Ovary (tissue), 9 donors: Measurements from ENCODE around the gene ENAH. TPM values are rescaled to one million over a fixed set of nuclear protein-coding genes. Genes with fewer than 3 reads are reported as not detected.

ENCODE experiments used
- DNase-seq, 5 donors: peaks; one replicate each; pipeline ENCODE4 v3.0.0-alpha.2; 2019 to 2020
- H3K27ac ChIP-seq, 2 donors: fragments of 200-600 bp; one replicate each; pipeline versions ENCODE4 v1.5.1 to v1.8.0; 2019 to 2022
- H3K27me3 ChIP-seq: fragments of 200-600 bp; one replicate; pipeline ENCODE4 v1.8.0; 2022
- H3K36me3 ChIP-seq: fragments of 200-600 bp; sonication (generic); one replicate; pipeline ENCODE4 v1.5.1; 2019
- H3K4me1 ChIP-seq: one replicate; pipeline ENCODE4 v1.8.1; 2013; ENCODE audit warnings: mild to moderate bottlenecking, moderate library complexity; ENCODE audit not compliant: insufficient read depth
- H3K4me3 ChIP-seq: fragments of 200-600 bp; sonication (generic); one replicate; pipeline ENCODE4 v1.5.1; 2017
- H3K9me3 ChIP-seq, 2 donors: fragments of 200-600 bp in 1 of 2; sonication (generic) in 1 of 2; one replicate each; pipeline versions ENCODE4 v1.5.1 to v1.8.1; 2013 to 2019; ENCODE audit warnings: mild to moderate bottlenecking in 1 of 2, moderate library complexity in 1 of 2
- EP300 ChIP-seq: sonication (generic); formaldehyde crosslinking; IDR thresholded peaks from one replicate; pipeline ENCODE4 v1.6.1; 2017; ENCODE audit warnings: antibody characterized with exemption
- POLR2A ChIP-seq: fragments of 450-650 bp; IDR thresholded peaks from one replicate; pipeline ENCODE4 v1.6.1; 2017; ENCODE audit warnings: antibody characterized with exemption, mild to moderate bottlenecking, moderate library complexity
- WGBS, 3 donors: extraction: QIAGEN DNeasy Blood & Tissue Kit in 1 of 3; methylation state at CpG; one replicate each; pipeline versions ENCODE4 v1.1.5 to v1.1.7; 2013 to 2017; 5-methylcytosine and 5-hydroxymethylcytosine counted together
- intact Hi-C, 4 donors: fragments of 100-400 bp; cut with DNase I; formaldehyde crosslinking; loops; one replicate each; pipeline versions ENCODE4 v1.11.0 to v1.15.1; 2022 to 2023
- polyA plus RNA-seq, 2 donors: library from polyadenylated mRNA; stranded (reverse); fragments of 200-250 nt in 1 of 2; fragments of 350-450 nt in 1 of 2; fragmentation: Illumina TruSeq in 1 of 2; extraction: RNeasy Lipid Tissue Mini Kit (QIAGEN cat#74804) in 1 of 2; gene quantifications; one replicate each; pipeline ENCODE4 v1.2.3, GENCODE V29; 2013 to 2014
- total RNA-seq, 7 donors: library from RNA; depleted of rRNA in 2 of 7; stranded (reverse); fragments of >200 nt in 2 of 7; fragmentation: NEBNext Ultra II Directional in 3 of 7; extraction: Animal tissue kit (Norgen Biotek cat#: 25700) in 3 of 7; gene quantifications; one replicate each; pipeline versions ENCODE4 v1.1.0 to v1.2.4, GENCODE V29; 2016 to 2023
- TF ChIP-seq, protein P1 (sequence below), 3 donors: fragments of 450-650 bp in 2 of 3; fragments of 200-600 bp in 1 of 3; IDR thresholded peaks; one replicate each; pipeline versions ENCODE4 v1.5.1 to v1.8.0; 2016 to 2022; ENCODE audit warnings: antibody characterized with exemption in 3 of 3, mild to moderate bottlenecking in 1 of 3
- donor health status: DM: no; HTN: no; CAD: no; lungs with moderate emphysema.
- donor health status: DM: no; HTN: no; CAD: no.
- donor health status: Bipolar disorder and iron deficiency.
- donor health status: DM: yes; HTN: yes; CAD: no.
- donor health status: DM: no; HTN: no; CAD: no.
- donor health status: DM: yes; HTN: yes; CAD: no.

ENAH gene
- total and polyA plus RNA-seq, 9 donors, result 33.4 to 137 (median 88.6) TPM

DNA sequence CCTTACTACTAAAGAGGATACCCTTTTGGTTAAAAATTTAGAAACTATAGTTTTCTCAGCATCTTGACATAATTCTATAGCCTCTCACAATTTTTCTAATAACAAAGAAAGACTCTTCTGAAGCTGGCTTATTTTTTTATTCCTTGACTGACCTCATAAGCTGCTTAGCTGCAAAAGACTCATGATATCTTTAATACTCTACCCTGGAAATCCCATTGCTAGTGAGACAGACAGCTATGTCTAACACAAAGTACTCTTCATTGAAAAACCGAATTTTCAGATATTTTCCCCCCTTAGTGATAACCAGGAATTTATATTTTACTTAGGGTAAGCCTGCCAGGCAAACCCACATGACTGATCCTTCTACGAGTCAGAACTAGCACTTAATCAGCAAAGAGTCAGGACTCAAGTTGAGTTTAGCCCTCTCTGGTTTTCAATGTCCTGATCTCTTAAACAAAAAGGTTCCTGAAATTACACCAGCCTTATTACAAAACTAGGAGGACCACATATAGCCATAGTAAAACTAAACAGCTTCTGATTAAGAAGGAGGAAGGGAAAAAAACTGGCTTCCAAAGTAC is 56.9 kb downstream of the ENAH start:
- Histone ChIP-seq H3K4me3 (no peak overlapping the region), H3K27me3 (no peaks in the 10 kb centered on the region), H3K9me3 (no peaks in the 10 kb centered on the region), H3K27ac (no peak overlapping the region), H3K4me1 (peaks cover 3% of the 10 kb centered on the region), H3K36me3 (no peaks in the 10 kb centered on the region)
- intact Hi-C loops, result no loop called here
- WGBS, 3 donors, result 23 to 40% (median 28%) methylated on average over 2 of the region's 2 CpGs
- TF ChIP-seq EP300 (no peak), POLR2A (no peak)
- TF ChIP-seq, protein P1, sequence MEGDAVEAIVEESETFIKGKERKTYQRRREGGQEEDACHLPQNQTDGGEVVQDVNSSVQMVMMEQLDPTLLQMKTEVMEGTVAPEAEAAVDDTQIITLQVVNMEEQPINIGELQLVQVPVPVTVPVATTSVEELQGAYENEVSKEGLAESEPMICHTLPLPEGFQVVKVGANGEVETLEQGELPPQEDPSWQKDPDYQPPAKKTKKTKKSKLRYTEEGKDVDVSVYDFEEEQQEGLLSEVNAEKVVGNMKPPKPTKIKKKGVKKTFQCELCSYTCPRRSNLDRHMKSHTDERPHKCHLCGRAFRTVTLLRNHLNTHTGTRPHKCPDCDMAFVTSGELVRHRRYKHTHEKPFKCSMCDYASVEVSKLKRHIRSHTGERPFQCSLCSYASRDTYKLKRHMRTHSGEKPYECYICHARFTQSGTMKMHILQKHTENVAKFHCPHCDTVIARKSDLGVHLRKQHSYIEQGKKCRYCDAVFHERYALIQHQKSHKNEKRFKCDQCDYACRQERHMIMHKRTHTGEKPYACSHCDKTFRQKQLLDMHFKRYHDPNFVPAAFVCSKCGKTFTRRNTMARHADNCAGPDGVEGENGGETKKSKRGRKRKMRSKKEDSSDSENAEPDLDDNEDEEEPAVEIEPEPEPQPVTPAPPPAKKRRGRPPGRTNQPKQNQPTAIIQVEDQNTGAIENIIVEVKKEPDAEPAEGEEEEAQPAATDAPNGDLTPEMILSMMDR (IDR thresholded peaks at IDR 0.05), result no peak
- no peak for DNase-seq

DNA sequence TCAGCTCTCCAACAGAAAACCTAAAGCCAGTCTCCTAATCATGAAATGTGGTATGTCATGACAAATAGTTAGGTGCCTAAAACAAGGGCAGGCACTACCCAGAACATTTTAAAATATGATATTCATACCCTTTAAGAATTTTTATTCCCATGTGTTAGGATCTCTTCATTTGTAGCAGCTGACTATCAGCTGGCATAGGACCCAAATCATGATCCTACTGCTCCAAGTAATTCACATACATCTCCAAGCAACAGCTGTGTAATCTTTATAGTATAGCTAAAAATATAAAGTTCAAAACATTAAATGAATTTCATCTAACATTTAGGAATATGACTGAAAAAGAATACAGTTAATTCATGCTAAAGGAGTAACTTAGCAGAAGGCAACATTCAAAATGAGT is 57.5 kb downstream of the ENAH start:
- peaks cover 3% of the 10 kb centered on the region for H3K4me1 ChIP-seq
- no peaks in the 10 kb centered on the region for H3K27me3 ChIP-seq
- TF ChIP-seq POLR2A (no peak), EP300 (no peak)
- TF ChIP-seq, protein P1 (IDR thresholded peaks at IDR 0.05), result no peak
- no peaks in the 10 kb centered on the region for H3K36me3 ChIP-seq
- DNase-seq, result no peak
- H3K27ac ChIP-seq, result no peak overlapping the region
- H3K4me3 ChIP-seq, result no peak overlapping the region
- intact Hi-C loops, result no loop called here
- no peaks in the 10 kb centered on the region for H3K9me3 ChIP-seq

DNA sequence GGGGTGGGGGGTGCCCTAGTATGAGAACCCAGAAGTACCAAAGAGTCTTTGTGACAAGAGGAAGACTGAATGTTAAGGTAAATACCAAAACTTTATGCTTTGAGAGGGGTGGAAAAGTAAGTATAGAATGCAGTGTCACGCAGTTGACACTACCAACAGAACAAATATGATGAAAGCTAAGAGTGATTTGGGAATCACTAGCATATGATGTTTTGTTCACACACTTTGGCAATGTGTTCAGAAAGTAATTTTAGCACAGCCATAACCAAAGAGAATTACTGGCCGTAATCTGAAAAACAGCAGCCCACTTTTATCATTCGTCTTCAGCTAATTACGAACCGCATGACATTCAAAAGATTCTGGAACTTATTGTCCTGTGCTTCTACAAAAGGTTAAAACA is 59.5 kb downstream of the ENAH start:
- Histone ChIP-seq H3K27ac (no peak overlapping the region), H3K4me1 (peaks cover 3% of the 10 kb centered on the region)
- intact Hi-C loops, result no loop called here

DNA sequence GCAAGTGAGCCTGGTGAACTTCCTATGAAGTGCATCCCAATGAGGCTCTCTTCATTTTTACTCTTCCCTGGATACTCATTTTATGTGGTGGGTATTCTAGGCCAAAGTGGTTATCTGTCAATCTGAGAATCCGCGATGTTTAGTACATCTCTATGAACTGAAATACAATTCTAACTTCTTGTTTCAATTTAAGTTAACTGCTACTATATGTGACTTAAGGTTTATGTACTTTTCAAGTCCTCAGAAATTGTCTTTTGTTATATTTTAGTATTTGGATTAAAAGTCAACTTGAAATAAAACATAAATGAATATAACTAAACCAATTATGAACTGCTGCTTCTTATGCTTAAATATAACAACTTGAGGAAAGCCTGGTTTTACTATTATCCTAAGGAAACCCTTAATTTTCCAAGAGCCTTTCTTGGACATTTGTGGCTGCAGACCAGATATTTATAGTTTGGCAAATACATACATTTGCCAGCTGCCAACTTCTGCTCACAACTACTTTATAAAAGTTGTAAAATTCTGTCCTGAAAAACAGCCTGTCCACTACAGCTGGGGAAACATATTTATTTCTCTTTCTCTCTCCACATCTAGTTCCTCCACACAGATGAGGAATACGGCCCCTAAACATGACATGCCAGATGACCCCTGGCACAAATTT is 60.4 kb downstream of the ENAH start:
- no peak for DNase-seq
- TF ChIP-seq EP300 (no peak), POLR2A (no peak)
- TF ChIP-seq, protein P1 (IDR thresholded peaks at IDR 0.05), result no peak
- intact Hi-C loops, result no loop called here
- 61 to 69% (median 64%) methylated on average over 3 of the region's 3 CpGs for WGBS, 3 donors
- H3K4me3 ChIP-seq, result no peak overlapping the region
- H3K27ac ChIP-seq, result no peak overlapping the region
- H3K27me3 ChIP-seq, result no peaks in the 10 kb centered on the region
- no peaks in the 10 kb centered on the region for H3K36me3 ChIP-seq
- H3K4me1 ChIP-seq, result peaks cover 3% of the 10 kb centered on the region
- H3K9me3 ChIP-seq, result no peaks in the 10 kb centered on the region

More for the DNA sequence above, 59.5 kb downstream of the ENAH start:
- Histone ChIP-seq H3K9me3 (no peaks in the 10 kb centered on the region), H3K27me3 (no peaks in the 10 kb centered on the region), H3K36me3 (no peaks in the 10 kb centered on the region), H3K4me3 (no peak overlapping the region)
- 61 to 77% (median 63%) methylated on average over 5 of the region's 5 CpGs for WGBS, 3 donors
- TF ChIP-seq POLR2A (no peak), EP300 (no peak)
- TF ChIP-seq, protein P1 (IDR thresholded peaks at IDR 0.05), result no peak
- DNase-seq, result no peak
